Globus pallidus (tissue), 1 donor: ENCODE data around the gene MSANTD1.

Experiments
- DNase-seq: peaks from one replicate; pipeline ENCODE4 v3.0.0-alpha.2; 2015; ENCODE audit warnings: low spot score

The MSANTD1 gene

DNA sequence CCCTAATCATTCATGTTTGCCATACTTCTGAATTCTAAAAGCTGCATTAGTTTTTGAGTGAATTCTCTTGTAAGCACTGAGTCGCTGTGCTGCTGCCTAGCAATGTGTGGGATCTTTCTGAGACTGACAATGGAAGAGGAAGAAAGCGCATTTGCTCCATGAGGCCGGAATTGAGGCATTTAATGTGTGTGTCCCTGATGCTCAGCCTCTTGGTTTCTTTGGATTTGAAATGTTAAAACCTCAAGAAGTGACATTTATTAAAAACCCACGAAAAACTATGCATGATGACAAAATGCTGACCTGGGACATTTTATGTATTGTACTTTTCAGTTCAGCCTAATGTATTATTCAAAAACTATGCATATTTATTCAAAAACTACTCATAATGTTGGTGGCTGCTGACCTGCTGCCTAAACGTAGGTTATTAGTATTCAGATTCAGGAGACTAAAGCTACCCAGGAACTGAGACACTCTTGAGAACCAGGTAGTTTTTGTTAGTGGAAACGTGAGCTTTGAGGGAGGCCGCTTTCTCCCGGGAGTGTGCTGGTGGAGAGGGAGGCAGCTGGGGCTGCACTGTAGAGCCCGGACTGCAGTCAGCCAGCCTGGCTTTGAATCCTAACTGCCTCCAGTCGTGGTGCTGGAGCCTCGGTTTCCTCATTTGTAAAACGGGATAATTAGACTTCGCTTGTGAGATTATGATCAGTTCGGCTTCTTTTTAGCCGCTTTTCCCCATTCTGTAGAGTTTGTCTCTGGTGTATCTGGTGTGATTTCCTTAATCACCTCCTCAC, 55.2 kb downstream of the MSANTD1 start:
- no peak for DNase-seq

DNA sequence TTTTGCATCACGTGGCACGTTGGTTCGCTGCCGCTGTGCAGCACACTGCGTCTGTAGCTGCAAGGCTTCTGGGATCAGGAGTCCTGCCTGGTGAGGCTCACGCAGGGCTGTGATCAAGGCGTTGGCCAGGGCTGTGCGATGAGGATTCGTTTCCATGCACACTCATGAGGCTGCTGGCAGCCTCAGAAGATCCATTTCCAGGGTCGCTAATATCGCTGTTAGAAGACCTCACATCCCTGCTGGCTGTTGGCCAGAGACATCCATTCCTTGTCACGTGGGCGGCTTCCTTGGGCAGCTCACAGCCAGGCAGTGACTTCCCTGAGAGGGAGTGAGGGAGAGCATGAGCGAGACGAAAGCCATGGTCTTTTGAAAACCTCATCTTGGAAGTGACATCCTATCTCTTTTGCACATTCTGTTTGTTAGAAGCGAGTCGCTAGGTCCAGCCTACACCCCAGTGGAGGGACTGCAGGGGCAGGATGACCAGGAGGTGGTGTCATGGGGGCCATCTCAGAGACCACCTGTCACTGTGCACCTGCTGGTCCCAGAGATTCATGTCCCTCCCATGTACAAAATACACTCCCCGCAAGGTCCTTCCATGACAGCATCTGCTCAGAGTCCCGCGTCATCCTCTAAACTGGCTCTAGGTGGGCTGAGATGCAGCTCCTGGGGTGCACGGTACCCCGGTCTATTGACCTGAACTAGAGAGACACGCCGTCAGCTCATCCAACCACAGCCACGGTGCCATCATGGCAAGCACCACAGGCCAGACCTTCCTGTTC, 56.1 kb downstream of the MSANTD1 start:
- DNase-seq, result peak; percentile 50

- DNase-seq, result peak; percentile 70
These were observed 56.8 kb downstream of the MSANTD1 start for GRCh38 chr4:3305610-3306371.
